NCI-H146 treated with DMSO at 0.1 percent for 48 hours (cell line): Measurements from ENCODE around the gene MEP1A.
"Not testable (repeated sequence)": the region's sequence is repeated elsewhere in the genome, so short reads cannot be mapped to it uniquely, and the experiment has no call there.

Experiments
- DNase-seq: peaks from one replicate; lab custom pipeline; 2025; ENCODE audit not compliant: unreplicated experiment; lab: John Stamatoyannopoulos, UW

MEP1A gene, protein sequence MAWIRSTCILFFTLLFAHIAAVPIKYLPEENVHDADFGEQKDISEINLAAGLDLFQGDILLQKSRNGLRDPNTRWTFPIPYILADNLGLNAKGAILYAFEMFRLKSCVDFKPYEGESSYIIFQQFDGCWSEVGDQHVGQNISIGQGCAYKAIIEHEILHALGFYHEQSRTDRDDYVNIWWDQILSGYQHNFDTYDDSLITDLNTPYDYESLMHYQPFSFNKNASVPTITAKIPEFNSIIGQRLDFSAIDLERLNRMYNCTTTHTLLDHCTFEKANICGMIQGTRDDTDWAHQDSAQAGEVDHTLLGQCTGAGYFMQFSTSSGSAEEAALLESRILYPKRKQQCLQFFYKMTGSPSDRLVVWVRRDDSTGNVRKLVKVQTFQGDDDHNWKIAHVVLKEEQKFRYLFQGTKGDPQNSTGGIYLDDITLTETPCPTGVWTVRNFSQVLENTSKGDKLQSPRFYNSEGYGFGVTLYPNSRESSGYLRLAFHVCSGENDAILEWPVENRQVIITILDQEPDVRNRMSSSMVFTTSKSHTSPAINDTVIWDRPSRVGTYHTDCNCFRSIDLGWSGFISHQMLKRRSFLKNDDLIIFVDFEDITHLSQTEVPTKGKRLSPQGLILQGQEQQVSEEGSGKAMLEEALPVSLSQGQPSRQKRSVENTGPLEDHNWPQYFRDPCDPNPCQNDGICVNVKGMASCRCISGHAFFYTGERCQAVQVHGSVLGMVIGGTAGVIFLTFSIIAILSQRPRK

DNA sequence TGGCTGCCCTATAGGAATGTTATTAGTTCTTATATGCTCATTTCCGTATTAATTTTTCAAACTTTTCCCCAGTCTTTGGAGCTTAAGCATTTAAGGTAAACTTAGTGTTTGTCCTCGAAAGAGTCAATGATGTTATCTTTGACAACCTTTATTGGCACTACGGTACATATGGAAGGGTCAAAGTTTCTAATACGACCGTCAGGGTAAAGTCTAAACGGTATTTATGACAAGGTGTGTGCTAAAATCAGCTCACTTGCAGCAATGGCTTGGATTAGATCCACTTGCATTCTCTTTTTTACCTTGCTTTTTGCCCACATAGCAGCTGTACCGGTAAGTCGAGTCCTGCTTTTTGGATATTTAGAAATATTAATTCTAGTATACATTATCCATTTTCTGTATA lies at the start of gene MEP1A:
Gene MEP1A, plus strand, starts transcription at position 252 of the 400 bp plus-strand sequence. Its CDS starts 10 bp downstream, at position 262.
- no peak for DNase-seq

DNA sequence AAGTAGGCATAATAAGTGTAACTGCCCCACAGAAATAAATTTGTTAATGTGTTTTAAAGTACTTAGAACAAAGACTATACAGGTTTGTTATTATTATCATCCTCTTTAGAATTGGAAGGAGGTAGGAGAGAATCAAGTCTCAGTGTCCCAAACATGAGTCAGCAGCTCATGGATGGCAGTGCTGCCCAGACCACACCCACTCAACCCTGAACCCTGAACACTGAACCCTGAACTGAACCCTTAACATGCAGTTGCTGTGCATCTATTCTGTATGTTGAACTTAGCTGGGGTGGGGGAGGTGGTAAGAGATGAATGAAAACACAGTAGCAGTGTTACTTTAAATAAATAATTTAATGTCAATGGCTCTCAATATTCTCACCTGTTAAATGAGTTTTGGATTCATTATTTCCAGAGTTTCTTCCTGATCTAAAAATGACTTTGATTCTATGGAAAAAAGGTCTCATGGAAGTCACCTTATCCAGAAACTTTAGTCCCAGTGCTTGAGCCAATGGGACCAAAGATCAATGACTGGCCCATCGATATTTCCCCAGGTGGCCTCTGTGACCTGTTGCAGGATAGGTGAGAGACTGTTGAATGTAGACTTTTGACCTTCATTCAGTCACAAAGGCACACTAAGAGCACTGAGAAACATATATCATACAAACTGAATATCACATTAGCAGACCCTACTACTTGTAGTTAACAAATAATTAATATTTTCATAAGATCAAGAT lies 49.6 kb upstream of the MEP1A start:
- DNase-seq, result no peak

DNA sequence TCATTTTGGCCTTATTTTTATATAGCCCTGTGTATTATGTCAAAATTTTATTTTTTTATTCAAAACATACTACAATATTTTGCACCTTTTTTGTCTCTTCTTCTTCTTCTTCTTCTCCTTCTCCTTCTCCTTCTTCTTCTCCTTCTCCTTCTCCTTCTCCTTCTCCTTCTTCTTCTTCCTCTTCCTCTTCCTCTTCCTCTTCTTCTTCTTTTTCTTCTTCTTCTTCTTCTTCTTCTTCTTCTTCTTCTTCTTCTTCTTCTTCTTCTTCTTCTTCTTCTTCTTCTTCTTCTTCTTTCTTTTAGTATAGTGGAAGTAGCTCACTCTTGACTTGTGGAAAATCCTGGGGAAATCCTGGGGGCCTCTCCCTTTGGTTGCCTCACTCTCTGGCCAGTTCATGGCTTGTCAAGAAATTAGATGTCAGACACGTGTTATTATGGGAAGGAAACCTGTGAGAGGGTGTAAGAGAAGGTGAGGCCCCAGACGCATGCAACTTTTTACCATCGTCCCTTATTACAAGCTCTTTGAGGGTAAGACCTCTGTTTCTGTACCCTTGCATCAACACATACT lies 48.9 kb upstream of the MEP1A start:
- not testable (repeated sequence) for DNase-seq

DNA sequence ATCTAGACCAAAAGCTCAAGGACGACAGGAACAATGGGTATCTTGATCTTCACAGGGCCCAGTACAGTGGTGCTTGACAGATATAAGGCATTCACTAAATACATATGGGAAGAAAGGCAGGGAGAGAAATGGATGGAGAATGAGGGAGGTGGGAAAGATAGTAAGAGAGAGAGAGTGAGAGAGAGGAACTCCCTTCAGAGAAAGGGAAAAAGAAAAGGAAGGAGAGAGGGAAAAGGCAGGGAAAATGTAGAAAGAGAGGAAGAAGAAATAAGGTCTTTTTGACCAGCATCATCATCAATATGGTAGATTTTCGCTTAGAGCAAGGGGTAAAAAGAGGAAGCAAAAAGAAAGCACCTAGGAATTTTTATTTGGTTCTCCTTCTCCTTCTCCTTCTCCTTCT lies 47.2 kb upstream of the MEP1A start:
- no peak for DNase-seq

DNA sequence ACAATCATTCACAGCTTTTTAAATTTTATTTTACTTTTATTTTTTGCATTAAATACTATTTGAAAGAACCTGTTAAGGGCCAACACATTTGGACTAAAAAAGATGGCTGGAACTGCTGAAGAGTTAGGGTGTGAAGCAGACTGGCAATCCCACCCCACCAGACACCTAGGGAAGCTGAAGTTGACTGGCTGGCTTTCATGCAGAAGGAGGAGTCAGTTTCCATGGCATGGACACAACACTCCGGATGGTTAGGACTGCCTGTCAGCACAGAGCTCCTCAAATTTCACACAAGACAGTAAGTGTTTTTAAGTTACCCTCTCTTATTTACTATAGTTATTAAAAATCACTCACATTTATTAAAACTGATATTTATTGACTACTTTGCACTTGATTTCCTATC lies 46.5 kb upstream of the MEP1A start, which contains the start of gene ANKRD66:
Gene ANKRD66, plus strand, starts transcription at position 238 of the 400 bp plus-strand sequence. CDS start 5,016 bp downstream, outside the sequence.
- no peak for DNase-seq

DNA sequence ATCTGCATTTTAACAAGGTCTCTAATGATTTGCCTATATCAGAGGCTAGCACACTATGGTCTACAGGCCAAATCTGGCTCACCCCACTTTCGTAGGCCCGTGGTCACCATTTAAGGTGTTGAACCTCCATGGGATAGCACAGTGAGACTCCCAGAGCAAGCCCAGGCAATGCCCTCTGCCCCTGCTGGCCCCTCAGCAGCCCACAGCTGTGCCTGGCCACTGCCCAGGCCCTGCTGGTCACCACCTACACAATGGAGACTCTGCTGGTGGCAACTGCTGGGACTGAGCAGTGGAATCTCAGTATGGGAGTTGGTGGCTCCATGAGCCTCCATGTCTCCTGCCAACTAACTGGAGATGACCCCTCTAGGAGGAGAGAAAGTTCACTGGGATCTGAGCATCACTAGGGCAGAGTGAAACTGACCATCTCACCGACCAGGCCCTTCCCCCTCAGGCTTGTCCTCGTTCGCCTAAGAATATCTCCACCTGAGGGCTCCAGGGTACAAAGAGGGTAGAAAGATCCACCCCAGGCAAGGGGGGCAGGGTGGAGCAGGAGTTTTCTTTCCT lies 44.2 kb upstream of the MEP1A start:
- no peak for DNase-seq

DNA sequence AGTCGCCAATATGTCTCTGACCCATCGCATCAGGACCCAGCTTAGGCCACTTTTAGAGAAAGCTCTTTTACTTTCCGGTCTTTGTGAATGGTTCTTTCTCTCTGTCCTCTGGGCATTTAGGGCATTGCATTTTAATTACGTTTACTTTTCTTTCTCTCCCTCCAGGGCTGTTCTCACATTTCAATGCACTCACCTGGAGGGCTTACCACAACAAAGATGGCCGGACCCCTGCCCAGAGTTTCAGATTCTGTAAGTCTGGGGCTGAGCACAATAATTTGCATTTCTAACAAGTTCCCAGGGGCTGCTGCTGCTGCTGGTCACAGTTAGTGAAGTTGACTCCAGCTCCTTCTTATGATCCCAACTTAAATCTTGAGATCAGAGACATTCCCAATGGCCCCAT lies 43.5 kb upstream of the MEP1A start:
- no peak for DNase-seq

DNA sequence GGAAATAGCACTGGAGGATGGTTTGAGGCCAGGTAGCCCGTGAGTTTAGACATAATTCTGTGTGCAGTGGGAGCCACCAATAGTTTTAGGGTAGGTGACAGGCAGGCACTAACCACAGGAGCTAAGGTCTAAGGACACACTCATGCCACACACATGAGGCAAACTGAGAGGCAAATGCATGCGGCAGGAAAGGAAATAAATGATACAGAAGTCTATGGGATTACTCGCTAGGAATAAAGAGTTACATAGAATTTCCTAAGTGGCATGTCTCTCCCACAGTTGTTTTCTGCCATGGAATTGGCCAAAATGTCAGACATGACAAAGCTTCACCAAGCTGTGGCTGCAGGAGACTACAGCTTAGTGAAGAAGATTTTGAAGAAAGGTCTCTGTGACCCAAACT lies 41.5 kb upstream of the MEP1A start:
- no peak for DNase-seq

DNA sequence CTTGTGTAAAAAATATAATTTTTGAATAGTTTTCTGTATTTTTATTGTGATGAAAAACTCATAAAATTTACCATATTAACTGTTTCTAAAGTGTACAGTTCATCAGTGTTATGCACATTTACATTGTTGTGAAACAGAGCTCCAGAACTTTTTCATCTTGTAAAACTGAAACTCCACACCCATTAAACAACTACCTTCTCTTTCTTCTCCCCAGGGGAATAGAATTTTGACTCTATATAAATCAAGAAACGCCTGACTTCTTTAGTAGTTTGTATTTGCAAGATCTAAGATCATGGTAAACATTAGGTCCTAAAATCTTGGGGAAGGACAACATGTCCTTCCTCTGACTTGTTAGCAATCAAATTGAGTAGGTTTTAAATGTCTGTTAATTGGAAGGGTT lies 37.3 kb upstream of the MEP1A start:
- DNase-seq, result no peak

DNA sequence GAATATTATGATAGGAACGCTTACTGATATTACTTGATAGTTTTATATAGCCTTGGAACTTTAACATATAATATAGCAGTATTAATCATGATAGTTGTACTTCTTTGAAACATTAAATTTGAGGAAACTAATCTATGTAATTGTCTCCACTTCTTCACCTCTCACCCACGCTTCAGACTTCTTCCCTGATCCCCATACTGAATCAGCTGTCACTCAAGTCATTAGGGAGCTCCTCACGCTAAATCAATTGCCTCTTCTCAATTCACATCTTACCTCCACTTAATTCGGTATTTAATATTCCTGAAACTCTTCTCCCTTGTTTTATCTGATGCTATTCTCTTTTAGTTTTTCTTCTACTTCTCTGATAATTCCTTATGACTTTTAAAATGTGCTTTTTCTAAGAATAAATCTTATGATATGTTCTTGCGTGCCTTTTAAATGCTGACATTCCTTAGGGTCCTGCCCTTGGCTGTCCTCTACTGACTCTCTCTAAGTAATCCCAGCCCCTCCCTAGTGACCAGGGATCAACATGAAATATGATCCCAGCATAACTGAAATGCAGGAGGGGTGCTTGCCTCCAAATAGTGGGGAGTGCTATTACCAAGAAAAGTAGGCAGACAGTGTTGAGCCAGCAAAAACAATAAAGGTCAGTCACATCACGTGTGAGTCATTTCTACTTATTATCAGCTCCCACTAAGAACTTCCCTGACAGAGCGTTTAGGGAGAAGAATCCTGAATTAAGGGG lies 36.5 kb upstream of the MEP1A start:
- DNase-seq, result no peak

DNA sequence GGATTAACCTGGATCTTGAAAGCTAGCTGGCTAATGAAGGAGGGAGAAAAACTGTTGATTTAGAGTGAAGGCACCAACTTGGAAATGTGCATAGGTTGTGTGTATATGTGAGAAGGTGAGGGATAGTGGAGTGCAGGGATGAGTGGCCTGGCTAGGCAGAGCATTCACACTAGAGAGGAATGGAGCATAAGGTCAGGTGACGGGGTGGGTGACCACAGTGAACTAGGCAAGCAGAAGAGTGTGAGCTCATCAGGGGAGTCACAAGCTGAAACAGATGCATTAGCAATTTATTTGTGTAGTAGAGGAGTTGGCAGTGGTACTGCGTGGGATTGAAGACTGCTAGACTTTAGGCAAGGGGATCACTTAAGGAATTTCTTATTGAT lies 36.0 kb upstream of the MEP1A start:
- DNase-seq, result no peak

DNA sequence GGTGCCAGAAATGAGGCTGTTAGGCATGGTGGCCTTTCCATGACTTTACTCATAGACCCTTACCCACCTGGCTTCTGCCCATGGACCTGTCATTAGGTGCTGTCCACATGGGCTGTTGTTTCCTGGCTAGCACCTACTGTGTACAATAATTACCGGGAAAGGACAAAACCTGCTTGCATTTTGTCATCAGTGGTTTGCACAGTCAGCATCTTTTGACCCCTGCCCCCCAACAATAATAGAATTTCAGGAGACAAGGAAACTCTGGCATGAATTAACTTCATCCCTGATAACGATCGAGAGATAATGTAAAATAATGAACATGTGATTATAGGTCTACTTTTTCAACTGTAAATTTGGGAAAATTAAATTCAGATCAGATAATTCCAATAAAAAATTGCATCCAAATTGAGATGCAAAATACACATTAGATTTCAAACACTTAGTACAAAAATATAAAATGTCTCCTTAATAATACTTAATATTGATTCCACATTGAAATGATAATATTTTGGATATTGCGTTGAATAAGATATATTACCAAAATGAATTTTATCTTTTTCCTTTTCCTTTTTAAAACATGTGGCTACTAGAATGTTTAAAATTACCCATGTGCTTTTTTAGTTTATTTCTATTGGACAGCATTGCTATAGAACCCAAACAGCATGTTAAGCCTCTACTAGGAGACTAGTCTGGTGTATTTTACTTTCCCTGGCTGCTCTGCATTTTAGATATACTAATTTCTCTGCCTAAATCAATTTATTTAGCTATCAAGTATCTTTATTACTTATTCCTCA lies 34.0 kb upstream of the MEP1A start:
- no peak for DNase-seq

DNA sequence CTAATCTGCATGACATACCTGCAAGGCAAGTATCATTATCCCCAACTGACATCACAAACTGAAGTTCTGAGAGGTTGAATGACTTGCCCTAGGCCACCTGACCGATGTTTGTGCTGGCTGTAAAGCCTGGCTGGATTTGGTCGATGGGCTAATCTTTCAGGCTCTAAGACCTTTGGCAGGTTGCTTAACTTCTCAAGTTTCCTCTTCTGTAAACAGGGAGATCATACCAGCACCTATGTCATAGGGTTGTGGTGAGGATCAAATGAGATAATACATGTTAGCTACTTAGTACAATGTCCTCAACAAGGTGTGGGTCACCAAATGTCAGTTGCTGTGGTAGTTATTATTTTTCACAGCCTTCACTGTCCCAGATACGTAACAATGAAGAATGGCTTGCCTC lies 32.3 kb upstream of the MEP1A start:
- DNase-seq, result no peak

DNA sequence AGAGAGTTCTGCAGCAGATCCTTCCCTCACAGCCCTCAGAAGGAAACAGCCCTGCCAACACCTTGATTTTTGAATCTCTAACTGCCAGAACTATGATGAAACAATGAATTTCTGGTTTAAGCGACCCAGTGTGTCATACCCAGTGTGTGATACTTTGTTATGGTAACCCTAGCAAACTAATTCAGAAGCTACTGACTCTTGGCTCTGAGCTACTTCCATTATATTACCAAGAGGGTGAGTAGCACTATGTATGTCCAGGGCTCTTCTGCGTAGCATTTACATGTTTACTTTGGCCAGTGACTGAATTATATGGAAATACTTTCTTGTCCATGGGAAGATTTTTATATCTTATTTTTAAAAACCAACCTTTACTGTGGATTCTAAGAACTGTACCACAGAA lies 29.7 kb upstream of the MEP1A start:
- no peak for DNase-seq

DNA sequence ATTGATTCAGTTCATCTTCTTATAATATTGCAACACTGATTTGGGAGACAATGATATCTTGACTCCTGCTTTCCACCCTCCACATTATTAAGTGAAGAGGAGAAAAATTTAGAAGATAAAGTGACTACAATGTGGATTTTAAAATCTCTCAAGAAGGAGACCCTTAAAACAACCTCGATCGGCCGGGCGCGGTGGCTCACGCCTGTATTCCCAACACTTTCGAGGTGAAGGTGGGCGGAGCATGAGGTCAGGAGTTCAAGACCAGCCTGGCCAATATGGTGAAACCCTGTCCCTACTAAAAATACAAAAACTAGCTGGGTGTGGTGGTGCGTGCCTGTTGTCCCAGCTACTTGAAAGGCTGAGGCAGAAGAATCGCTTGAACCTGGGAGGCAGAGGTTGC lies 28.9 kb upstream of the MEP1A start:
- not testable (repeated sequence) for DNase-seq

DNA sequence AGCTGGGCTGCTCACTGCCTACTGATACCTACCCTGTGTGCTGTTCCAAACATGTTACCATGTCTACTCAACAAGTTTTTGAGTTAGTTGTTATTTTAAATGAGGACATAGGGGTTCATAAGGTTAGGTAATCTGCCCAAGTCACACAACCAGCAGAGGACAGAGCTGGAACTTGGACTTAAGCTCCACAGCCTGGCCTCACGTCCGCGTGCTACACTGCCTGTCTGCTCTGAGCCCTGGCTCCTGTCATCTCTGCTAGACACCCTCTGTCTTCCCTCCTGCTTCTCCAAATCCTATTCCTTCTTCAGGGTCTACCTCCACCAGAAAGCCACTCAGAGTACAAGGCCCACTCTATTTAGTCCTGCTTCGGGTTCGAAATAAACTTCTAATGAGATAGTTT lies 28.2 kb upstream of the MEP1A start:
- no peak for DNase-seq

DNA sequence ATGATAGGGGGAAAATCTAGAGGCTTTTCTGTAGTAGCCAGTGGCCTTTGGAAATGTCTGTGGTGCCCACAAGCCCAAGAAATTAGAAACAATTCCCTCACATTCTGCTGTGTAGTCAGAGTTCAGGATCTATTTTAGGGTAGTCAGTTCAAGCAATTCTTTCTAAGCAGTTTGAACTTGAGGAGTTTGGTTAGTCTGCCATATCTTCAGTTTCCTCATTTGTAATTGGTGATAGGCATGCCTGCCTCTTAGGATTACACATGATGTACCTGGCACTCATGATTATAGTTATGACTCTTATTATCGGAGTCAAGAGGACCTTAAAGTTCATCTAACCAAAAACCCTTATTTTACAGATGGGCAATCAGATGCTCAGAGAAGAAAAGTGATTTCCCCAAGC lies 21.2 kb upstream of the MEP1A start:
- DNase-seq, result no peak

DNA sequence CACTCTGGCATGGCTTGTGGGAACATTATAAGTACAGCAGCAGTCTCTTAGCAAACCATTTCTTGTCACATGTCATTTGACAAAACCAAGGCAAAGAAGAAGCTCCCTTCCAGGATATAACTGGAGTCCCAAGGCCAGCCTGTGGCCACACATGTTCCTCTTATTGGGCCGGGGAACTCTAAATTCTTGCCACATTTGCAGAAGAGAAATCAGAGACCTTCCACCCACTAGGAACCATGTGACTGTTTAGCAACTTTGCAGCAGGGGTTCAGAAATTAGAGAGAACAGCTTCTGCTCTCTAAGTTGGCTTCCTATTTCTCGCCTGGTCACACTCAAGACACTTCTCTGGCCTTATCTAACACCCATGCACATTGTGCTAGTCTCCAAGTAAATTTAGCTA lies 20.4 kb upstream of the MEP1A start:
- DNase-seq, result no peak

DNA sequence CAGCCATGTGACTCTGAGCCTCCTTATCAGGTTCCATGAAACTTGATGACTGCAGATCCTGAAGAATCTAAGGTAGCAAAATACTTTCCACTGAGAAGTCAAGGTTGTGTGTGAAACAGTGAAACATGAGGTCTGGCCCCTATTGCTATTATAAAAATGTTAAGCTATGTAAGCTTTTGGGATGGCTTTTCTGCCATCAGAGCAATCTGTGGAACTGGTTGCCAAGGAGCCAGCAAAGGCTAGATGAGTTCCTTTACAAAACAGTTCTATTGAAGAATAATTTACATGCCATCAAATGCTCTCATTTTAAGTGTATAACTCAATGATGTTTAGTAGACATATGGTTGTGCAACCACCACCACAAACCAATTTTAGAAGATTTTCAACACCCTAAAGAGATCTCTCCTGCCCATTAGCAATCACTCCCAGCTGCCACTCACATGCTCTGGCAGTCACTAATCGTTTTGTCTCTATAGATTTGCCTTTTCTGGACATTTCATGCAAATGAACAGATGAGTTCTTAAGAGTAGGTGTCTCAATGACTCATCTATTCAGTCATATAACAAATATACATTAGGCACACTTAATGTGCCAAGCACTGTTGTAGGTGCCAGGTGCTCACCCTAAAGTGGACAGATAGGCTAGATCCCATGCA lies 19.9 kb upstream of the MEP1A start:
- no peak for DNase-seq
